H1 (cell line): ENCODE data around the gene ENKUR. TPM values are rescaled to one million over a fixed set of nuclear protein-coding genes. Genes with fewer than 3 reads are reported as not detected.

Experiments used
- CTCF ChIA-PET: fragments of 300-600 bp; sonication (Branson Sonifier 250); formaldehyde crosslinking; loops from one replicate; lab custom pipeline; 2021; ENCODE audit not compliant: partially characterized antibody; lab: Charles Lee
- POLR2A ChIA-PET: fragments of 300-600 bp; sonication (Branson Sonifier 250); formaldehyde crosslinking; loops from one replicate; lab custom pipeline; 2021; ENCODE audit warnings: inconsistent platforms; ENCODE audit not compliant: partially characterized antibody; lab: Charles Lee
- DNase-seq, 2 experiments: peaks; one replicate each; pipeline versions ENCODE4 v3.0.0 to v3.0.0-alpha.2; 2010 to 2022; ENCODE audit warnings: low spot score in 2 of 2, low read depth in 1 of 2, mixed read lengths in 1 of 2
- FAIRE-seq: peaks from 2 replicates; lab custom pipeline; 2011; peaks lifted over from hg19 to GRCh38; lab: Jason Lieb, UNC
- H2AFZ ChIP-seq: 2 replicates; pipeline ENCODE4 v1.8.1; 2012; ENCODE audit warnings: low read length, inconsistent platforms
- H2AK5ac ChIP-seq: 2 replicates; pipeline ENCODE4 v1.6.1; 2013; ENCODE audit warnings: low read depth, low read length
- H2BK120ac ChIP-seq: replicated peaks from 2 replicates; pipeline ENCODE3; 2013; ENCODE audit warnings: low read depth, low read length, inconsistent platforms
- H2BK12ac ChIP-seq: 2 replicates; pipeline ENCODE4 v1.6.1; 2013; ENCODE audit warnings: low read depth, low read length
- H2BK15ac ChIP-seq: 2 replicates; pipeline ENCODE4 v1.6.1; 2013; ENCODE audit warnings: low read length
- H2BK20ac ChIP-seq: 2 replicates; pipeline ENCODE4 v1.6.1; 2013; ENCODE audit warnings: low read length
- H2BK5ac ChIP-seq: 2 replicates; pipeline ENCODE4 v1.6.1; 2013; ENCODE audit warnings: low read depth, low read length
- H3K14ac ChIP-seq: 2 replicates; pipeline ENCODE4 v1.6.1; 2013; ENCODE audit warnings: inconsistent platforms; ENCODE audit not compliant: insufficient read length
- H3K18ac ChIP-seq: 2 replicates; pipeline ENCODE4 v1.6.1; 2013; ENCODE audit warnings: low read length; ENCODE audit errors: extremely low read depth
- H3K23ac ChIP-seq: 2 replicates; pipeline ENCODE4 v1.6.1; 2013; ENCODE audit warnings: inconsistent platforms; ENCODE audit not compliant: insufficient read length
- H3K23me2 ChIP-seq: 2 replicates; pipeline ENCODE4 v1.6.1; 2013; ENCODE audit warnings: low read depth, low read length
- H3K27ac ChIP-seq: 2 replicates; pipeline ENCODE4 v1.6.1; 2011; ENCODE audit warnings: low read depth, low read length, inconsistent platforms
- H3K27me3 ChIP-seq, 4 experiments: replicated peaks in 1 of 4; 1 replicate in 1 of 4; 2 replicates in 3 of 4; pipeline versions ENCODE4 v1.6.1 to v1.8.1; 2011 to 2013; ENCODE audit warnings: low read length in 3 of 4, mild to moderate bottlenecking in 3 of 4, inconsistent platforms in 2 of 4, mixed read lengths in 2 of 4, moderate library complexity in 1 of 4; ENCODE audit not compliant: control insufficient read depth in 3 of 4, insufficient read depth in 3 of 4; ENCODE audit errors: extremely low read depth in 1 of 4
- H3K36me3 ChIP-seq, 4 experiments: 2 replicates each; pipeline versions ENCODE4 v1.6.1 to v1.8.1; 2011 to 2013; ENCODE audit warnings: mild to moderate bottlenecking in 4 of 4, low read length in 3 of 4, moderate library complexity in 2 of 4, control low read depth in 1 of 4, inconsistent platforms in 1 of 4; ENCODE audit not compliant: insufficient read depth in 4 of 4, control insufficient read depth in 2 of 4
- H3K4ac ChIP-seq: replicated peaks from 2 replicates; pipeline ENCODE3; 2013; ENCODE audit warnings: low read length, low read depth, mixed read lengths, inconsistent platforms; ENCODE audit not compliant: insufficient read length
- H3K4me1 ChIP-seq, 4 experiments: replicated peaks in 1 of 4; 1 replicate in 1 of 4; 2 replicates in 3 of 4; pipeline versions ENCODE4 v1.6.1 to v1.8.1; 2011 to 2013; ENCODE audit warnings: low read length in 3 of 4, inconsistent platforms in 2 of 4, mixed read lengths in 1 of 4; ENCODE audit not compliant: insufficient read depth in 4 of 4, control insufficient read depth in 3 of 4
- H3K4me2 ChIP-seq, 2 experiments: 2 replicates each; pipeline versions ENCODE4 v1.6.1 to v1.8.1; 2011 to 2013; ENCODE audit warnings: low read depth in 2 of 2, low read length in 2 of 2, control low read depth in 1 of 2, inconsistent platforms in 1 of 2, mild to moderate bottlenecking in 1 of 2; ENCODE audit not compliant: insufficient read depth in 1 of 2
- H3K4me3 ChIP-seq, 4 experiments: fragments of 200-600, 300-600 bp in 1 of 4; sonication (generic), shearing (Covaris generic), sonication (Bioruptor Twin) in 1 of 4; 2 replicates each; pipeline versions ENCODE4 v1.5.1 to v1.8.1; 2011 to 2016; ENCODE audit warnings: low read length in 4 of 4, low read depth in 3 of 4, control low read depth in 2 of 4, inconsistent platforms in 2 of 4, mild to moderate bottlenecking in 2 of 4, mixed read lengths in 1 of 4, moderate library complexity in 1 of 4; ENCODE audit not compliant: insufficient read depth in 2 of 4; ENCODE audit errors: extremely low read depth in 1 of 4
- H3K56ac ChIP-seq: replicated peaks from 2 replicates; pipeline ENCODE3; 2013; ENCODE audit warnings: low read depth, mild to moderate bottlenecking, mixed read lengths, low read length, inconsistent platforms; ENCODE audit not compliant: insufficient read length
- H3K79me1 ChIP-seq: 2 replicates; pipeline ENCODE4 v1.6.1; 2013; ENCODE audit warnings: low read depth, low read length, control low read depth
- H3K79me2 ChIP-seq, 2 experiments: 2 replicates each; pipeline versions ENCODE4 v1.6.1 to v1.8.1; 2012 to 2013; ENCODE audit warnings: low read length in 2 of 2, mild to moderate bottlenecking in 2 of 2, inconsistent platforms in 1 of 2; ENCODE audit not compliant: insufficient read depth in 2 of 2, control insufficient read depth in 1 of 2
- H3K9ac ChIP-seq, 4 experiments: replicated peaks in 1 of 4; 1 replicate in 1 of 4; 2 replicates in 3 of 4; pipeline versions ENCODE4 v1.6.1 to v1.8.1; 2011 to 2013; ENCODE audit warnings: low read depth in 3 of 4, low read length in 3 of 4, control low read depth in 2 of 4, mild to moderate bottlenecking in 2 of 4, moderate library complexity in 2 of 4, inconsistent platforms in 1 of 4; ENCODE audit errors: extremely low read depth in 1 of 4
- H3K9me3 ChIP-seq, 2 experiments: 2 replicates each; pipeline versions ENCODE4 v1.6.1 to v1.8.1; 2012 to 2013; ENCODE audit warnings: mild to moderate bottlenecking in 2 of 2, moderate library complexity in 2 of 2, control low read depth in 1 of 2, inconsistent platforms in 1 of 2, low read depth in 1 of 2, low read length in 1 of 2, mixed read lengths in 1 of 2; ENCODE audit not compliant: insufficient read depth in 2 of 2
- H4K20me1 ChIP-seq, 2 experiments: replicated peaks in 1 of 2; 2 replicates each; pipeline versions ENCODE3 to v1.8.1; 2011 to 2013; ENCODE audit warnings: inconsistent platforms in 2 of 2, low read length in 2 of 2, mild to moderate bottlenecking in 1 of 2; ENCODE audit not compliant: insufficient read depth in 2 of 2, control insufficient read depth in 1 of 2
- H4K5ac ChIP-seq: 2 replicates; pipeline ENCODE4 v1.6.1; 2013; ENCODE audit warnings: low read length, low read depth, mixed read lengths, inconsistent platforms; ENCODE audit not compliant: insufficient read length
- H4K8ac ChIP-seq: 2 replicates; pipeline ENCODE4 v1.8.0; 2013; ENCODE audit warnings: mild to moderate bottlenecking, moderate library complexity, low read length, inconsistent platforms; ENCODE audit not compliant: insufficient read depth; ENCODE audit errors: extremely low read depth
- H4K91ac ChIP-seq: replicated peaks from 2 replicates; pipeline ENCODE3; 2013; ENCODE audit warnings: low read length, mixed read lengths, inconsistent platforms; ENCODE audit not compliant: insufficient read length
- ATF3 ChIP-seq: IDR thresholded peaks from 2 replicates; pipeline ENCODE4 v1.6.1; 2011; ENCODE audit warnings: low read depth, mild to moderate bottlenecking, low read length; ENCODE audit not compliant: insufficient read depth
- CBX5 ChIP-seq: fragments of 300-800, 300-1000 bp; sonication (generic); IDR thresholded peaks from 2 replicates; pipeline ENCODE4 v1.7.1; 2016; ENCODE audit warnings: antibody characterized with exemption, low read length, low read depth
- CHD1 ChIP-seq: IDR thresholded peaks from 2 replicates; pipeline ENCODE4 v1.6.1; 2012; ENCODE audit warnings: low read depth, low read length, improper control_type of control experiment
- CTBP2 ChIP-seq: IDR thresholded peaks from 2 replicates; pipeline ENCODE4 v1.7.0; 2011; ENCODE audit warnings: borderline replicate concordance, mild to moderate bottlenecking, moderate library complexity, mixed read lengths, low read length; ENCODE audit not compliant: insufficient read depth, insufficient read length
- FOSL1 ChIP-seq: IDR thresholded peaks from 2 replicates; pipeline ENCODE4 v1.6.1; 2011; ENCODE audit warnings: mild to moderate bottlenecking, low read depth, low read length, moderate library complexity; ENCODE audit not compliant: insufficient read depth
- GABPA ChIP-seq: IDR thresholded peaks from 2 replicates; pipeline ENCODE4 v1.6.1; 2011; ENCODE audit warnings: mild to moderate bottlenecking, low read length, moderate library complexity, borderline replicate concordance; ENCODE audit not compliant: insufficient read depth
- RAD21 ChIP-seq, 2 experiments: IDR thresholded peaks in 1 of 2; conservative IDR thresholded peaks in 1 of 2; 2 replicates each; pipeline ENCODE4 v1.6.1; 2011; ENCODE audit warnings: low read depth in 2 of 2, low read length in 2 of 2, improper control_type of control experiment in 1 of 2, inconsistent platforms in 1 of 2, mild to moderate bottlenecking in 1 of 2, moderate library complexity in 1 of 2
- RXRA ChIP-seq: IDR thresholded peaks from 2 replicates; pipeline ENCODE4 v1.6.1; 2011; ENCODE audit warnings: low read depth, mild to moderate bottlenecking, low read length, moderate library complexity; ENCODE audit not compliant: insufficient read depth
- SIN3A ChIP-seq, 2 experiments: IDR thresholded peaks in 1 of 2; conservative IDR thresholded peaks in 1 of 2; 2 replicates each; pipeline ENCODE4 v1.6.1; 2011 to 2012; ENCODE audit warnings: low read length in 2 of 2, improper control_type of control experiment in 1 of 2, low read depth in 1 of 2, mild to moderate bottlenecking in 1 of 2
- SP1 ChIP-seq: IDR thresholded peaks from 2 replicates; pipeline ENCODE4 v1.6.1; 2011; ENCODE audit warnings: low read depth, low read length
- SRF ChIP-seq: IDR thresholded peaks from 2 replicates; pipeline ENCODE4 v1.6.1; 2011; ENCODE audit warnings: mild to moderate bottlenecking, low read depth, low read length, moderate library complexity
- WGBS, 2 experiments: shearing (Covaris generic) in 1 of 2; methylation state at CpG; one replicate each; pipeline versions ENCODE4 v1.1.6 to v1.1.7; 2013 to 2015; ENCODE audit warnings: low lambda C conversion rate in 2 of 2, mixed read lengths in 2 of 2, inconsistent platforms in 1 of 2, low coverage in 1 of 2, missing lambda C conversion rate in 1 of 2; ENCODE audit not compliant: insufficient replicate concordance in 2 of 2, insufficient coverage in 1 of 2, insufficient read length in 1 of 2; ENCODE audit errors: extremely low coverage in 1 of 2, missing lambda C conversion rate in 1 of 2; 5-methylcytosine and 5-hydroxymethylcytosine counted together
- polyA plus RNA-seq, 7 experiments: library from polyadenylated mRNA; depleted of rRNA in 3 of 7; stranded (reverse) in 5 of 7; unstranded in 2 of 7; fragments of >200 nt in 5 of 7; fragments of 200-250 nt in 2 of 7; gene quantifications; 1 replicate in 5 of 7; 2 replicates in 1 of 7; 4 replicates in 1 of 7; pipeline versions ENCODE4 v1.2.1 to v1.2.3, GENCODE V29; 2011 to 2013; ENCODE audit warnings: missing spikeins in 2 of 7, mixed read lengths in 2 of 7
- total RNA-seq: library from RNA; stranded (reverse); fragmentation: NEBNext Ultra II Directional; extraction: Animal tissue kit (Norgen Biotek cat#: 25700); gene quantifications from 2 replicates; pipeline ENCODE4 v1.2.1, GENCODE V29; 2021

Gene ENKUR
- total and polyA plus RNA-seq, 2 of the 8 experiments (the other 6 are each of a cell fraction or from before 2014, with no cell fraction given), result not detected

- Histone ChIP-seq H2BK120ac (no peak overlapping the region), H4K8ac (no peak overlapping the region), H3K14ac (no peak overlapping the region), H2BK20ac (no peak overlapping the region), H3K4me2 (peak overlapping the region; percentile 85 to 98), H2AFZ (0 out of 2 replicates have a peak overlapping the region, but pooled peaks have one; percentile 42), H4K91ac (peak overlapping the region; percentile 32), H2BK12ac (0 out of 2 replicates have a peak overlapping the region, but pooled peaks have one; percentile 50), H3K4me3 (peak overlapping the region; percentile 29 to 73 (median 54)), H4K20me1 (no peaks in the 10 kb centered on the region), H3K23ac (no peak overlapping the region), H3K79me2 (no peaks in the 10 kb centered on the region), H4K5ac (no peak overlapping the region), H3K79me1 (no peaks in the 10 kb centered on the region; the same call in 1 of the 2 replicates), H3K36me3 (no peaks in the 10 kb centered on the region), H2BK5ac (peak overlapping the region; percentile 85; the same call in 1 of the 2 replicates), H3K9ac (peak overlapping the region in 3 of 4 experiments; percentile 85 to 93 (median 89); a peak in 4 of 7 replicates), H3K27ac (no peak overlapping the region), H3K18ac (0 out of 2 replicates have a peak overlapping the region, but pooled peaks have one; percentile 20), H2AK5ac (peak overlapping the region; percentile 58; the same call in 1 of the 2 replicates), H3K27me3 (no peaks in the 10 kb centered on the region), H2BK15ac (no peak overlapping the region), H3K56ac (no peak overlapping the region), H3K4ac (no peak overlapping the region), H3K23me2 (peaks cover 4% of the 10 kb centered on the region; the same call in 1 of the 2 replicates), H3K9me3 (no peaks in the 10 kb centered on the region), H3K4me1 (peaks cover 9 to 25% (median 18%) of the 10 kb centered on the region in 4 experiments; a peak in 6 of 7 replicates)
- no peak for FAIRE-seq
- CTCF ChIA-PET, result interaction anchor here (0.6 kb wide), 1 partner anchor 107 kb away, joined by 3 read pairs; no protein-coding TSS in a partner anchor
- DNase-seq, result no peak
- POLR2A ChIA-PET, result interaction anchor here (0.7 to 3.6 kb wide), 10 partner anchors 11 to 308 kb away, joined by 3 to 21 read pairs (median 4); partner anchors contain the start of gene ARHGAP21
- WGBS, 2 experiments, result 79% methylated on average over 11 of the region's 11 CpGs; no CpG with 5 or more reads in 1 of the 2 experiments
- no peak for TF ChIP-seq SIN3A (conservative IDR thresholded peaks at IDR 0.05 in 1 of 2, IDR thresholded peaks at IDR 0.05 in 1 of 2; ENCODE audit: low read depth in 1 of 2, low read length in 2 of 2)
- no peak for TF ChIP-seq RAD21 (IDR thresholded peaks at IDR 0.05 in 1 of 2, conservative IDR thresholded peaks at IDR 0.05 in 1 of 2; ENCODE audit: low read depth in 2 of 2, low read length in 2 of 2)
- TF ChIP-seq ATF3, result no peak
- TF ChIP-seq GABPA, result no peak
- no peak for TF ChIP-seq RXRA
- no peak for TF ChIP-seq CHD1
- TF ChIP-seq CBX5, result no peak
- TF ChIP-seq CTBP2, result no peak
- no peak for TF ChIP-seq FOSL1
- no peak for TF ChIP-seq SP1
- no peak for TF ChIP-seq SRF
These were observed 62.3 kb downstream of the ENKUR start for GRCh38 chr10:24953675-24954074.
